GM21515 (cell line): ENCODE measurements around the gene MAP3K10.

Experiments
- ATAC-seq: cut with Tn5 transposase; IDR thresholded peaks from one replicate; pipeline ENCODE4 v1.9.1; 2021; ENCODE audit not compliant: unreplicated experiment

MAP3K10 gene

DNA sequence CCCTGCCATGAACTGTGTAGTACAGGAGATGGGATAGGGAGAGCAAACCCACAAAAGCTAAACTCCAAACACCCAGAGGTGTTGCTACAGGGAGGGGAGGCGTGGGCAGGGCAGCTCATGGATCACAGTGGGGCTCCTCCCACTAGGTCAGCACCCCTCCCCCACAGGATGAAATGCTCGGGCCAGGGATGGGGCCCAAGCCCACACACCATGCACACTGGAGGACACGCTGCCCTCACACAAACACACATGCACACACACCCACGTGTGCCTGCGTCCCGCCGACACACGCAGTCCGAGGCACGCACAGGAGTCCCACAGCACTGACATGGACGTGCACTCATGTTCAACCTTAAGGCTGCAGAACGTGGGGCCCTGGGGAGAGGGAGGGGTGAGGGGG lies 41.3 kb downstream of the MAP3K10 start:
- no peak for ATAC-seq

- no peak for ATAC-seq
Observed at GRCh38 chr19:40232949-40233810, 42.0 kb downstream of the MAP3K10 start.

DNA sequence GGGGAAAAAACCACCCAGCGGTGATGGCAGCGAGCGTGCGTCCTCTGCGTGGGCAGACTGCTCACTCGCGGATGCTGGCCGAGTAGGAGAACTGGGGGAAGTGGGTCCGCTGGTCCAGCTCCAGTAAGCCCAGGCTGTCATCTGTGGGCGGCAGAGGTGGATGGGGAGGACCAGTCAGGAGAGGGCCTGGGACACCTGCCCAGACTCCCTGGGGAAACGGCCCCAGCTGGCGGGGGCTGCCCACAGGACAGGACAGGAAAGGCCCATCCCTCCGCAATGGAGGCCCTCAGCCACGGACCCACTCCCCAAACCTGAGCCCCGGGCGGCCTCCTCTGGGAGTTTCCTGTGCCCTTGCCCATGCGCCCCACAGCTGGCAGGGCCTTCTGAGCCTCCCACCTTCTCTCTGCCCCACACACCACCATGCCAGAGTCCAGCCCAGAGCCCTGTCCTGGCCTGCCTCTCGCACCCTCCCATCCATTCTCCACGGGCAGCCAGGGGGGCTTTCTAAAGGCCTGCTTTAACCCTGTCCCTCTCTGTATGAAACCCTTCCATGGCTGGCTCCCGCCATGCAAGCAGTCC lies 42.7 kb downstream of the MAP3K10 start:
- no peak for ATAC-seq

GRCh38 chr19:40234429-40235237 lies 43.4 kb downstream of the MAP3K10 start:
- ATAC-seq = no peak

- ATAC-seq = no peak
Observed at GRCh38 chr19:40235238-40236025, 44.2 kb downstream of the MAP3K10 start.

DNA sequence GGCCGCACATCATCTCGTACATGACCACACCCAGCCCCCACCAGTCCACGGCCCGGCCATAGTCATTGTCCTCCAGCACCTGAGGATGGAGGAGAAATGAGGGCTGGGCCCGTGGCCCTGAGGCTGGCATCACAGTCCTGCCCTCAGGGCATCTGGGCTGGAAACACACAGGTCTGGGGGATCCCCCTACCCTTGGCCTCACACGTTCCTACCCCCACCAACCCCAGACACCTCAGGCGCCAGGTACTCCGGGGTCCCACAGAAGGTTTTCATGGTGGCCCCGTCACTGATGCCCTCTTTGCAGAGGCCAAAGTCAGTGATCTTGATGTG lies 44.8 kb downstream of the MAP3K10 start:
- no peak for ATAC-seq

- no peak for ATAC-seq
Observed at GRCh38 chr19:40236366-40236765, 45.1 kb downstream of the MAP3K10 start.

DNA sequence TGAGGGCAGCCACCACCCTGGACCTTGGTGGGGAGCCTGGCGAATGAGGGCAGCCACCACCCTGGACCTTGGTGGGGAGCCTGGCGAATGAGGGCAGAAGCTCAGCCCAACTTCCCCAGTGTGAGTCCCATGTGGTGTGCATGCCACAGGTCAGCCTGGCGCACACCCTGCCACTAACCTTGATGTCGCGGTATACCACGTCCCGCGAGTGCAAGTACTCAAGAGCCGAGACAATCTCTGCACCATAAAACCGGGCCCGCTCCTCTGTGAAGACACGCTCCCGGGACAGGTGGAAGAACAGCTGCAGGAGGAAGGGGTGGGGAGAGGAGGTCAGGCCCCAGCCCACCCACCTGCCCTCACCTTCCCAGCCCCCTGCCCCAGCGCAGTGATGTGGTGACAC lies 46.6 kb downstream of the MAP3K10 start:
- ATAC-seq = no peak

DNA sequence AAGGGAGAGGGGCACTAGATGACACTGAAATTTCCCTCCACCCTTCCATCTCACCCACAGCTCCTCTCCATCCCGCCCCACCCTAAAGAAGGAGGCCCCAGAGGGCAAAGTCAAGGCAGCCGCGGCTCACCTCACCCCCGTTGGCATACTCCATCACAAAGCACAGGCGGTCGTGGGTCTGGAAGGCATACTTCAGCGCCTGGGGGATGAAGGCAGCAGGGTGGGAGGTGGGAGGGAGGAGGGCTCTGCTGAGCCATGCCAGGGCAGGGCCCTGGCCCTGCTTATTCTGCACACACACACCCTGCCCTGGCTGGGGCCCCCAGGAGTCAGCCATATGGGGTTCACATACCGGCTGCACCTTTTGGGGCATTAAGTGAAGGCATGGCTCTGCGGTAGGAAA lies 47.5 kb downstream of the MAP3K10 start:
- ATAC-seq = no peak

DNA sequence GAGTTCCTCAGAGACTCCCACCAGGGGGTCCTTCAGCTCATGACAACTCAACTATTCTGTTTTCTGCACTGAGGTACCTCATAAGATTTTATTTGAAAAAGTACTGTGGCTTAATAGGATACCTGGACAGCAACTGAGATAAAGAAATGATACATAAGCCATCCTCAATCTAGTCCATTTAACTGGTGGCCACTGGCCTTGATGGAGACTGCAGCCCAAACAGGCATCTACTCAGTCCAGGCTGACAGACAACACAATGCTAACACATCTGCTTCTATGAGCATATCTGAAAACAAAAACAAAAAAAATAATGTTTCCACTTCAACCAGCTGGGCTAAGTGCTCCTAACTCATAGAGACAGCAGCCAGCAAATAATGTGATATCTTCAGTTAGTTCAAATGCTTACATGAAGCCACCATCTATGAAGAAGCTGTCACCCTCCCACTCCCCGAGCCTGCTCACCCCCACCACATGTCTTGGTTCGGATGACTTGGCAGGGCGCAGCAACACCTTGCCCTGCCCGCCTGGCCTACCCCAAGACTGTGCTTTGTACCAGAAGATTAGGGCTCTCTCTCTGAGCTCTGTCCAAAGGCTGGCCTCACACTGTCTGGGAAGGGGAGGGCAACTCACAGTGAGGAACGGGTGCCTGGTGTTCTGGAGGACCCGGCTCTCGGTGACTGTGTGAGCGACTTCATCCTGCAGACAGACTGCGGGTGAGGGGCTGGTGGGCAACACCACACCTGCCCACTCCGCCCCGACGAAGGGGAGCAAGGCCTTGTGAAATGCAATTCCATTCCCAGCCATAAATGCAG lies 48.4 kb downstream of the MAP3K10 start:
- no peak for ATAC-seq

- ATAC-seq = no peak
Observed at GRCh38 chr19:40240332-40240731, 49.1 kb downstream of the MAP3K10 start.

DNA sequence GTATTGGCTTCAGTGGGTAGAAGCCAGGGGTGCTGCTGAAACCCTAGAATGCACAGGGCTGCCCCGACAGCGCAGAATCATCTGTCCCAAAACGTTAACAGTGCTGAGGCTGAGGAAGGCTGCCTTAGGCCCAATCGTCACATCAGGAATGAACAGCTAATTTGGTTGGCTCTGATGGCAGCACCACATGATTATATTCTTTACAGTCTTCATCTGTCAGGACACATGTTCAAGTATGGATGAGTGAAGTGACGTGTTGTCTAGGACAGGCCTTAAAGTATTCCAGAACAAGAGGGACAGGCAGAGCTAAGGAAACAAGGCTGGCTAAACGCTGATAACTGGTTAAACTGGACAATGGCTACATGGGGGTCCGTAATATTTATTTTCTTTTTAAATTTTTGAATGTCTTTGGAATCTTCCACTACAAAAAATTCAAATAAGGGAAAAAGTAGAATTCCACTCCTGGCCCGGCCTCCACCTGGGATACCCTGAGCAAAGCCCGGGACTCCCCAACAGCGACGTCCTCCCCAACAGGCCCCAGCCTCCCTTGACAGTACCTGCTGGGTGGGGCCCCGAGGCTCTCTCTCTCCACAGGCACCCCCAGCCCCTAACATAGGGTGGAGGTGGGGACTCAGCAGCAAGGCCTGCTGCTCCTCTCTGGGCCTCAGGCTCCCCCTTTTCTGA lies 50.0 kb downstream of the MAP3K10 start:
- ATAC-seq = no peak

- ATAC-seq = no peak
Observed at GRCh38 chr19:40241809-40242384, 50.7 kb downstream of the MAP3K10 start.

- no peak for ATAC-seq
Observed at GRCh38 chr19:40242480-40242879, 51.3 kb downstream of the MAP3K10 start.

DNA sequence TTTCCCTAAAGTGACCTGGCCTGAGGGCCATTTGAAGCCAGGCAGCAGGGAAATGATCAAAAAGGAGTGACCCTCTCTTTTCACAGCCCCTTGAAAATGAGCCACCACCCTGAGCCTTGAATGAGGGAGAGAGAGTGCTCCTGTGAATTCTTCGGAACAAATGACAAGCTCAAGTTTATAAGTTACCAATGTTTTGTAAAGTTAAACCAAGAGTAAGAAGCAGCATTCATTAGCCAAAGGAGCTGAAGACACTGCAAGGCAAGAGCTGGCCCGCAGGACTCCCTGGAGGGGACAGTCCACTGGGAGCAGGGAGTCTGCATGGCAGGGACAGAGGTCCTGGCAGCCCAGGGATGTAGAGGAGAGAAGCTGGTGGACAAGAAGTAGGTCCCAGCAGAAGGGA lies 52.0 kb downstream of the MAP3K10 start:
- no peak for ATAC-seq

DNA sequence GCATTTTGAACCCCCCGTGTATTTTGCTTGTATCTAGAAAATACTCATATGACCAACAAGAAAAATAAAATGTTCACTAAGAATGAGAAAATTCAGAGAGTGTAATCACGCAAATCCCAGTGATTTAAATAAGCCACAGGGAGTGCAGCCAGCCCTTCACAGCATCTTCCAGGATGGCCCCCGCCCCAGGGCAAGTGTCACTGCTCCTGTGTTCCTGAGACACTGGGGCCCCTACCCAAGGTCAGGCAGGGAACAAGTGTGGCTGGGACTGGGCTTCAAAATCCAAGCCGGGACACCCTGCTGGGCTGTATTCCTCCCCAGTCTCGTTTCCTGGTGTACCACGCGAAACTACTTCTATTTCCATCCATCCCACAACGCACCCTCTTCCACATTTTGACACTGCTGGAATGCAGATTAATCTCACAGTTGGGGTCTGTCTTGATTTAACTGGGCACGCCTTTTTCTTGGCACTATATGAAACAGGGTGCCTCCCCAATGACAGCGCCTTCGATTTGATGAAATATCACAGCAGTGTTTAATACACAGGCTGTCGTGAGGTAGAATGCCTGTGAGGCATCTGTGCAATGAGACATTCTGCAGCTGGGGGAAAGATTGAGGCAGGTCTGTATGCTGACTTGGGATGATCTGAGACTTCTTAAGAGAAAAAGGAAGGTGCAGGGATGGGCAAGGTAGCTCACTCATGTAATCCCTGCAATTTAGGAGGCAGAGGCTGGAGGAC lies 53.5 kb downstream of the MAP3K10 start:
- no peak for ATAC-seq

DNA sequence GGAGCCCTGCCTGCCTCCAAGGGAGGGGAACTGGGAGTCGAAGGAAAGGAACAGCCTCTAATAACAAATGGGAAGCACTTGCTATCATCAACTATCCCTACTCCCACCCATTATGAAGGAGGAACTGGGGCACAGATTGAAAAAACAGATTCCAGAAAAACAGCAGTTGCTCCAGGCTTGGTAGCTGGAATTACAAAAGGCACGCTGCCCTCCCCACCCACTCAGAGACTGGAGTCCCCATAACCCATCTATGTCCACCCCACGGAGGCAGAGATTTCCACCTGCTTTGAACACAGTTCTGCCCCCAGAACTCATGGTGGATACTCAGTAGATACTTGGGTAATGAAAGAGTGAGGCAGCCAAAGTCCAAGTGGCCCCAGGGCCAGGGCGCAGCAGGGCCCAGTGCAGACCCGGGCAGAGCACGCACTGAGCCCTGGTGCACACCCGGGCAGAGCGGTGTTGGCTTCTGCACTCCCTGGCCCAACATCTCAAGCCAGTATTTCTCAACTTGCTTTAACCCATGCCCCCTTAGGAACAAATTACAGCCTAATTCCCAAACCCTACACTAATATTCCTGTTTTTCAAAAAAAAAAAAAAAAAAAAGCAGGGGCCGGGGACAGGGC lies 54.4 kb downstream of the MAP3K10 start:
- ATAC-seq = no peak
